Mammary epithelial cell (primary cell): ENCODE data around the gene RAD51B.

Experiments used
- EZH2 ChIP-seq: IDR thresholded peaks from 2 replicates; pipeline ENCODE4 v1.6.1; 2012; ENCODE audit warnings: low read length, inconsistent platforms, borderline replicate concordance
- TF ChIP-seq, protein P1 (sequence below), 2 donors: IDR thresholded peaks in 1 of 2; conservative IDR thresholded peaks in 1 of 2; 2 replicates each; pipeline ENCODE4 v1.5.1; 2011 to 2012; ENCODE audit warnings: inconsistent platforms in 2 of 2, low read length in 2 of 2, mild to moderate bottlenecking in 2 of 2, control low read depth in 1 of 2, low read depth in 1 of 2; ENCODE audit not compliant: insufficient read depth in 1 of 2; ENCODE audit errors: extremely low read depth in 1 of 2

DNA sequence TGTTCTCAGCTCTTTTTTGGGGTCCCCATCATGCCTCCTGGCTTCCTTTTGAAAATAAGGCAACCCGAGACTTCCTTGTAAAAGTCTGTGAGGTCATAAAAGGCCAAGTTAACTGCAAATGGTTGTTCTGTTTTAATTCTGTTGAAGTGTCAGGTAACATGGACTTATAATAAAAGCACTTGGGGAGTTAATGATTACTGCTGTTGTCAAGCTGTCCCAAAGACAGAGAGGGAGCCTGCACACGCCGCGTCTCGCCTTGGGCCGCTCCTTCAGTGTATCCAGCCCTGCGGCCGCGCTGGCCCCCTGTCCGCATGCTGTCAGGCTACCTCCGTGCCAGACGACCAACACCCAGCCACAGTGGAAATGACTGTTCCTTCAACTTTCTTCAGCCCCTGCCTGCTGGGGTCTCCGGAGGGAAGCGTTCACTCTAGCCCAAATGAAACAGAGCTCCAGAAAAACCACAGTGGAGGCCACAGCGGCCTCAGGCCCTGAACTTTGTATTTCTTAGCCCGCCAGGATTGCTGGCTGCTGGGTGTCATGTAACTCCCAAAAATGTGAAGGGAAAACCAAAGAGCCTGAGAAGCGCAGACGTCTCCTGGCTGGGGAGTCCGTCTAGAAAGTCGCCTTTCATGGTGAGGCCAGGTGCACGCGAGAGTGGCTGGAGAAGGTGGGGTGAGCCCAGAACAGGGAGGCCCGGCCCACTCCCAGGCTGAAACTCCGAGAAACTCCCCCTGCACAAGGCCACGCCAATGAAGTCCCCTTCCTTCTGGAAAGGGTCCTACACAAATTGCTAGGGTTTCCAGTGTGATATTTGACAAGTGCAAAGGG is 784.2 kb downstream of the RAD51B start:
- TF ChIP-seq, protein P1, sequence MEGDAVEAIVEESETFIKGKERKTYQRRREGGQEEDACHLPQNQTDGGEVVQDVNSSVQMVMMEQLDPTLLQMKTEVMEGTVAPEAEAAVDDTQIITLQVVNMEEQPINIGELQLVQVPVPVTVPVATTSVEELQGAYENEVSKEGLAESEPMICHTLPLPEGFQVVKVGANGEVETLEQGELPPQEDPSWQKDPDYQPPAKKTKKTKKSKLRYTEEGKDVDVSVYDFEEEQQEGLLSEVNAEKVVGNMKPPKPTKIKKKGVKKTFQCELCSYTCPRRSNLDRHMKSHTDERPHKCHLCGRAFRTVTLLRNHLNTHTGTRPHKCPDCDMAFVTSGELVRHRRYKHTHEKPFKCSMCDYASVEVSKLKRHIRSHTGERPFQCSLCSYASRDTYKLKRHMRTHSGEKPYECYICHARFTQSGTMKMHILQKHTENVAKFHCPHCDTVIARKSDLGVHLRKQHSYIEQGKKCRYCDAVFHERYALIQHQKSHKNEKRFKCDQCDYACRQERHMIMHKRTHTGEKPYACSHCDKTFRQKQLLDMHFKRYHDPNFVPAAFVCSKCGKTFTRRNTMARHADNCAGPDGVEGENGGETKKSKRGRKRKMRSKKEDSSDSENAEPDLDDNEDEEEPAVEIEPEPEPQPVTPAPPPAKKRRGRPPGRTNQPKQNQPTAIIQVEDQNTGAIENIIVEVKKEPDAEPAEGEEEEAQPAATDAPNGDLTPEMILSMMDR (conservative IDR thresholded peaks at IDR 0.05 in 1 of 2, IDR thresholded peaks at IDR 0.05 in 1 of 2; ENCODE audit: extremely low read depth in 1 of 2, insufficient read depth in 1 of 2, low read depth in 1 of 2, low read length in 2 of 2), result no peak
- no peak for TF ChIP-seq EZH2
